Measurements from ENCODE around the gene LYRM4. TPM values are rescaled to one million over a fixed set of nuclear protein-coding genes. Genes with fewer than 3 reads are reported as not detected.

LYRM4 gene
- total RNA-seq, 2 experiments from 2014 or later = 28.9 to 29.8 TPM

DNA sequence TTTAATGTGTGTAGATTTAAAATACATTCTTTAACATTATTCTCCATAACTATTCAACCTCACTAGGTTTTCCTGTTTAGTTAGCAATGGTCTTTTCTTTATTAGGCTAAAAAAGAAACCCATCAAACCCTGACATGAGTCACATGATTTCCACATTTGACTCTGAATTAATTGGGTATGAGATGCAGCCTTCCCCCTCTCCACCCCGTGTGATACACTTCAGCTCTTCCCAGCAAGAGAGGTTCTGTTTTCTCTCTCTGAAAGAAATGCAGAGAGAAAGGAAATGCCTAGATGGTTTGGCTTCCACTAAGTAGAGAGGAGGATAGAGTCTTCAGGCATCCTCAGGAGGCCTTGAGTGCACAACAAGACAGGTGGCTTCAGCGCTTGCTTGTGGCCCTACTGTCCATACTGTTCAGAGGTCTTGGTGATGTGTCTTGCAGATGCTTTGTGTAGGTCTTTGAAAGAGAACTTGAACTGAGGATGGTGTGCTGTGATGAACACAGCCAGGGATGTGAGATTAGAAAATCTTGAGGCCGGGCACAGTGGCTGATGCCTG lies 17.9 kb upstream of the LYRM4 start:
- no peak overlapping the region for H3K27ac Mint-ChIP-seq
- peaks cover 4% of the 10 kb centered on the region for H3K36me3 Mint-ChIP-seq (ENCODE audit: low read depth)
- H3K4me3 Mint-ChIP-seq = no peak overlapping the region
- ChIA-PET CTCF (interaction anchor here (1.6 to 3.9 kb wide), 2 partner anchors 12 to 25 kb away, joined by 4 to 12 read pairs; no protein-coding TSS in a partner anchor), POLR2A (interaction anchor here (1.8 kb wide), 1 partner anchor 8 kb away, joined by 4 read pairs; no protein-coding TSS in a partner anchor)
- no peak for ATAC-seq
- H3K27me3 Mint-ChIP-seq (ENCODE audit: low read depth) = no peaks in the 10 kb centered on the region
- H3K9me3 Mint-ChIP-seq (ENCODE audit: insufficient read depth) = no peaks in the 10 kb centered on the region
- H3K4me1 Mint-ChIP-seq (ENCODE audit: low read depth) = peaks cover 28% of the 10 kb centered on the region
- DNase-seq = no peak

DNA sequence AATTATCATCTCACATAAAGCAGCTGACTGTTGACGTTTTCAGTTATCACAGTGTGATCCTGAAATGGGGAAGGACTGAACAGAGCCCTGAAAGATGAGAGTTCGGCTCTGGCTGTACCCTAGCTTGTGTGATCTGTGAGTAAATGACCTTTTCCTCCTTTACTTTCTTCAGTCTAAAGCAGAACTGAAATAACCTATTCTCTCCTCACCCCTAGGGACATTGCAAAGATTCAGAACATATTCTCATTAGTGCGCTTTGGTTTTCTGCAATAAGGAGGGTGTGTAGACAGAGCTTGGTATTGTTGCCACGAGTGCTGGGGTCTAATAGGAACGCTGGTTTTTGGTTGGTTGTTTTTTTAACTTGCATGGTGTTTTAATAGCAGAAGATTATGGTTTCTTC lies 17.3 kb upstream of the LYRM4 start:
- CTCF ChIA-PET = interaction anchor here (3.9 kb wide), 1 partner anchor 25 kb away, joined by 12 read pairs; no protein-coding TSS in a partner anchor
- Mint-ChIP-seq H3K27me3 (ENCODE audit: low read depth) (no peaks in the 10 kb centered on the region), H3K27ac (no peak overlapping the region), H3K4me3 (no peak overlapping the region), H3K9me3 (ENCODE audit: insufficient read depth) (no peaks in the 10 kb centered on the region), H3K4me1 (ENCODE audit: low read depth) (peaks cover 34% of the 10 kb centered on the region), H3K36me3 (ENCODE audit: low read depth) (peaks cover 7% of the 10 kb centered on the region)
- no peak for ATAC-seq
- POLR2A ChIA-PET = no interaction called here
- no peak for DNase-seq

DNA sequence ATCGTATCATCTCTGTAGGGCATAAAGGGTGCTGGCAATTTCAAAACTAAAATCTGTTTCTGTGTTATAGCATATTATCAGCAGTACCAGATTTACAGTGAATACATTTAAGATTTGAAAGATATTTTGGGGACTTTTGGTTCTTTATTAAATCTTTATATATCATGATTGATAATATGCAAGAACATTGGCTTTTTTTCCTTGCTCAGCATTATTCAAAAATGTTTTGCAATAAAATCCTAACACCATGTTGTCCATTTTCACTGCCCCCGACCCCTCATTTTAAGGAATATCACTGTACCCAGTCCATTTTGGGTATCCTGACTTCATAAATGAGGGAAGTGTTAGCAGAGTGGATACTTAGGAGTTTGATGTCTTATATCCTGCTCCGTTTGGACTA lies 16.8 kb upstream of the LYRM4 start:
- H3K27me3 Mint-ChIP-seq (ENCODE audit: low read depth) = no peaks in the 10 kb centered on the region
- H3K9me3 Mint-ChIP-seq (ENCODE audit: insufficient read depth) = no peaks in the 10 kb centered on the region
- ChIA-PET CTCF (interaction anchor here (3.9 kb wide), 1 partner anchor 26 kb away, joined by 12 read pairs; no protein-coding TSS in a partner anchor), POLR2A (no interaction called here)
- H3K36me3 Mint-ChIP-seq (ENCODE audit: low read depth) = peaks cover 9% of the 10 kb centered on the region
- H3K4me3 Mint-ChIP-seq = no peak overlapping the region
- ATAC-seq (no peak), DNase-seq (no peak)
- H3K27ac Mint-ChIP-seq = no peak overlapping the region
- H3K4me1 Mint-ChIP-seq (ENCODE audit: low read depth) = peaks cover 35% of the 10 kb centered on the region

DNA sequence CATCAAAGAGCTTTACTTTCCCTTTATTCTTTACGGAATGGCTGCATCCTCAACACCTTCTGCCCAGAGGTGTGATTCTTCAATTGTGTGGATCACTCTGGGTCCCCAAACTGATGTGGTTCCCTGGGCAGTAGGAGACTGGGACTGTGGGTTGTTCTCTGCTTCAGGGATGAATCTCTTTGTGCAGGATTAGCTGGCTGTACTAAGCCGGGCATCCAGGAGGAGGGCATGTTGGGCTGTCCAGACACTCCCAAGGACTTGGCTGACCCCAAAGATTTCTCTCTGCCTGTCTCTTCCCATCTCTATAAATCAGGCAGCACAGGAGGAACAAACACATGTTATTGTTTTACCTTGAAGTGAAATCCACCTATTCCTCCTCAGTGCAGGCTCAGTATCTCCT lies 15.8 kb upstream of the LYRM4 start:
- no peak for ATAC-seq
- H3K4me1 Mint-ChIP-seq (ENCODE audit: low read depth) = peaks cover 34% of the 10 kb centered on the region
- H3K9me3 Mint-ChIP-seq (ENCODE audit: insufficient read depth) = no peaks in the 10 kb centered on the region
- ChIA-PET CTCF (interaction anchor here (3.9 kb wide), 1 partner anchor 27 kb away, joined by 12 read pairs; no protein-coding TSS in a partner anchor), POLR2A (no interaction called here)
- H3K4me3 Mint-ChIP-seq = no peak overlapping the region
- DNase-seq = no peak
- H3K27ac Mint-ChIP-seq = no peak overlapping the region
- H3K27me3 Mint-ChIP-seq (ENCODE audit: low read depth) = no peaks in the 10 kb centered on the region
- H3K36me3 Mint-ChIP-seq (ENCODE audit: low read depth) = peaks cover 10% of the 10 kb centered on the region

DNA sequence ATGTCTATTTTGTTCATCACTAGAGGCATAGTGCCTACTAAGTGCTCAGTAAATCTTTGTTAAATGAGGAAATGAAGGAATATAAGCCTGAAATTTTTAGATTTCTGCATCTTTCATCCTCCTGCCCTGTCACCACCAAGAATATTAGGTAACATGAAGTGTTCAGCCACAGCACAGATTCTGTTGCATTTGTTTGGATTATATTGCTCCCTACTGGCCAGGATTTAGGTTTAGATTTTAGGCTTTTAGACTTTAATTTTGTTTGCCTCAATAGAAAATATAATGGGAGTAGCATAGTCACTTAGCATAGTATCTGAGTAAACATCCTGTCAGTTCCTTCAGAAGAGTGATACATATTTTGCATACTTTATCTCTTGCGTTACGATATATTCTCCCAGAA lies 14.7 kb upstream of the LYRM4 start:
- DNase-seq = no peak
- ChIA-PET CTCF (interaction anchor here (1.5 to 3.9 kb wide), 3 partner anchors 12 to 101 kb away, joined by 4 to 12 read pairs (median 6); no protein-coding TSS in a partner anchor), POLR2A (no interaction called here)
- no peak overlapping the region for H3K4me3 Mint-ChIP-seq
- no peak for ATAC-seq
- H3K27ac Mint-ChIP-seq = no peak overlapping the region
- H3K27me3 Mint-ChIP-seq (ENCODE audit: low read depth) = no peaks in the 10 kb centered on the region
- H3K9me3 Mint-ChIP-seq (ENCODE audit: insufficient read depth) = no peaks in the 10 kb centered on the region
- peaks cover 10% of the 10 kb centered on the region for H3K36me3 Mint-ChIP-seq (ENCODE audit: low read depth)
- peaks cover 32% of the 10 kb centered on the region for H3K4me1 Mint-ChIP-seq (ENCODE audit: low read depth)

DNA sequence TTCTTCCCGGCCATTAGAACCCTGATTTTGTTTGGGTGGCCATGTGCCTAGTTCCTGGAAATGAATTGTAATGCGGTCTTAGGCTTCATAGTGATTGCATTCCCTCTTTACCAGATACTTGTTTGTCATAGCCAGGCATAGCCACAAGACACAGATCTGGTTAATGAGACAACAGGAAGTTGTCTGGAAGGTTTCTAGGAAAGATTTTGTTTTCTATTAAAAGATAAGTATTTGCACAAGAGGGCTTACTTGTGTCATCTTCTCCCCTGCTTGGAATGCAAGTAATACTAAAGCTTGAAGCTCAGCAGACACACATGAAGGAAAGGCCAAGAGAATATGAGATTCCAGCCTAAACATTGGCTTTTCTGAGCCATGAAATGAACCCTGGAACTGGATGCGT lies 13.5 kb upstream of the LYRM4 start:
- no peaks in the 10 kb centered on the region for H3K9me3 Mint-ChIP-seq (ENCODE audit: insufficient read depth)
- ChIA-PET POLR2A (no interaction called here), CTCF (interaction anchor here (0.8 to 1.8 kb wide), 5 partner anchors 10 to 131 kb away, joined by 3 to 8 read pairs (median 4); no protein-coding TSS in a partner anchor)
- H3K4me3 Mint-ChIP-seq = no peak overlapping the region
- H3K36me3 Mint-ChIP-seq (ENCODE audit: low read depth) = peaks cover 12% of the 10 kb centered on the region
- DNase-seq (no peak), ATAC-seq (no peak)
- no peak overlapping the region for H3K27ac Mint-ChIP-seq
- H3K27me3 Mint-ChIP-seq (ENCODE audit: low read depth) = no peaks in the 10 kb centered on the region
- H3K4me1 Mint-ChIP-seq (ENCODE audit: low read depth) = peaks cover 26% of the 10 kb centered on the region

DNA sequence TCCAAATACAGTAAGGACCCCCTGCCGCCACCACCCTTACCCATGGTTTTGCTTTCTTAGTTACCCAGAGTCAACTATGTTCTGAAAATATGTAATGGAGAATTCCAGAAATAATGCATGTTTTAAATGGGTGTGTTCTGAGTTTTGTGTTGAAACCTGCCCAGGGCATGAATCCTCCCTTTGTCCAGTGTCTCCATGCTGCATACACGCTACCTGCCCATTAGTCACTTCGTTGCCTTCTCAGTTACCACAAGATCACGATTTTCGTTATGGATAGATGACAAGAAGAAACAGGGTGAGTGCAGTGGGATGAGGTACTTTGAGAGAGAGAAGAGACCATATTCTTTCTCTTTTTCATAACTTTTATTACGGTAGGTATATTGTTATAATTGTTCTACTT lies 11.2 kb upstream of the LYRM4 start:
- POLR2A ChIA-PET = no interaction called here
- CTCF ChIA-PET = no interaction called here
- peaks cover 21% of the 10 kb centered on the region for H3K4me1 Mint-ChIP-seq (ENCODE audit: low read depth)
- ATAC-seq (no peak), DNase-seq (no peak)
- H3K27me3 Mint-ChIP-seq (ENCODE audit: low read depth) = no peaks in the 10 kb centered on the region
- no peaks in the 10 kb centered on the region for H3K9me3 Mint-ChIP-seq (ENCODE audit: insufficient read depth)
- H3K27ac Mint-ChIP-seq = no peak overlapping the region
- no peak overlapping the region for H3K4me3 Mint-ChIP-seq
- peaks cover 20% of the 10 kb centered on the region for H3K36me3 Mint-ChIP-seq (ENCODE audit: low read depth)

DNA sequence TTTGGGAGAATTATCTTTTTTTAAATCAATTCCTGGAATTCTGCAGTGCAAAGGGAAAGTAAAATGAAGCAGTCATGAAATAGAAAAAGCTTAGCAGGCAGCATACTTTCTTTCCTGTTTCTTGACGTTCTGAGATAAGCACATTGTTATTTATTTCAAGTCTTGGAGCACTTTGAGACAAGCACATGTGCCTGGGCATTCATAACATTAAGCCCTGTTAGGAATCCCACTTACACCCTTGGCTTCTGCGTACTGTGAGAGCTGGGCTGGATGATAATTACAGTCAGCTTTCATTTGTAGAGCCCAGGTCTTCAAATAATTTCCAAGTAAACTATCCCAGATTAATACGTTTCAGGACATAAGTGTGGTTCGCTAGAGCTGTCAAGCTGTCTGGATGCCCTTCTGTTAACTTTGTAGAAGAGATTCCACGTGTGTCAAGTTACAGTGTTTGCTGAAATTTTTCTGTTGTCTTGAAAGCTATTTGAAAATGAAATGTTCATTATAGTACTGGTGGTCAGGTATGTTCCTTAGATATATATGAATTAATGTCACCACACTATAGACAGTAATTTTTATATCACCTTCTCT lies 9.4 kb upstream of the LYRM4 start:
- DNase-seq (no peak), ATAC-seq (no peak)
- CTCF ChIA-PET = interaction anchor here (0.9 to 1.5 kb wide), 2 partner anchors 76 to 127 kb away, joined by 3 to 4 read pairs; no protein-coding TSS in a partner anchor
- no peak overlapping the region for H3K4me3 Mint-ChIP-seq
- peaks cover 28% of the 10 kb centered on the region for H3K4me1 Mint-ChIP-seq (ENCODE audit: low read depth)
- H3K9me3 Mint-ChIP-seq (ENCODE audit: insufficient read depth) = no peaks in the 10 kb centered on the region
- POLR2A ChIA-PET = interaction anchor here (1.5 kb wide), 2 partner anchors 9 kb away, joined by 4 read pairs; partner anchors contain the start of genes FARS2 and LYRM4
- H3K27ac Mint-ChIP-seq = no peak overlapping the region
- H3K27me3 Mint-ChIP-seq (ENCODE audit: low read depth) = no peaks in the 10 kb centered on the region
- H3K36me3 Mint-ChIP-seq (ENCODE audit: low read depth) = peaks cover 25% of the 10 kb centered on the region

DNA sequence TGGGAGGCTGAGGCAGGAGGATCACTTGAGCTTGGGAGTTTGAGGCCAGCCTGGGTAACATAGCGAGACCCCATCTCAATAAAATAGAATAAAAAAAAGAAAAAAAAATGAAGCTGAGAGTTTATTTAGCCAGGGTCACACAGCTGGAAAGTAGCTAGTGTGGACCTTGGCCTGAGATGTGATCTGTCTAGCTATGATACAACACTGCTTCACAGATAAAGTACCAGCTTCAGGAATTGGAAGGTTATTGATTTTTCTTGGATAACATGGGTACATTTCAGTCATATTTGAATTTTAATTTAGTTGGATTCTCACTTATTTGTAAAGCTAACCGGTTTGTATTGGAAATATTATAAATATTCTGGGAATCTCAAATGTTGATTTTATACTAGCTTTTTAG lies 5.7 kb upstream of the LYRM4 start:
- Mint-ChIP-seq H3K27me3 (ENCODE audit: low read depth) (no peaks in the 10 kb centered on the region), H3K9me3 (ENCODE audit: insufficient read depth) (no peaks in the 10 kb centered on the region), H3K36me3 (ENCODE audit: low read depth) (peaks cover 22% of the 10 kb centered on the region), H3K4me3 (no peak overlapping the region), H3K27ac (no peak overlapping the region), H3K4me1 (ENCODE audit: low read depth) (peaks cover 20% of the 10 kb centered on the region)
- ChIA-PET POLR2A (interaction anchor here (0.6 kb wide), 1 partner anchor 205 kb away, joined by 3 read pairs; no protein-coding TSS in a partner anchor), CTCF (interaction anchor here (1.8 to 2.7 kb wide), 3 partner anchors 36 to 122 kb away, joined by 7 to 19 read pairs (median 14); no protein-coding TSS in a partner anchor)
- no peak for DNase-seq
- ATAC-seq = no peak

DNA sequence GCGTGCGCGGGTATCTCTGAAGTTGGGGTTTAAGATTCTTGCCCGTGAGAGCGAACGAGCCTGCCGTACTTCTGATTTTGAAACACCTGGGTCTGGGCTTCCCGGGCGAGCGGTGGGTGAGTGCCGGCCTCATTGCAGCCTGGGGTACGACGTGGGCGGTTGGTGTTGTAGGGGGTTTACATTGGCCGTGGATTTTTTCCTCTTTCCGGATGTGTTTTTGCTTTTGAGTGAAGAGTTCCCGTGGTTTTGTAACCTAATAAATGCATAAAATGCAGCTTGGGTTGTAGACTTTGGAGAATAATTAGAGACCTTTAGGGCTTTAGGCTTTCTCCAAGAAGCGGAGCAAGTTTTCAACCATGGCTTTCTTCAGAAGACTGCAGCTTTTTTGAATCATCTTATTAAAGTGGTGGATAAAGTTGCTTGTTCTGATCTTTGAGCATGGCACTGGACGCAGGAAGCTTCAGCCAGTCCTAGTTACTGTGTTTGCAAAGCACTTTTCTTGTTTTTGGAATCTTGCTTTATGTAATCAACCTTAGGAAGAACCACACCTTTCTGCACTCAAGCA lies 877 bp upstream of the LYRM4 start:
- Mint-ChIP-seq H3K27ac (peak overlapping the region; percentile 100), H3K36me3 (ENCODE audit: low read depth) (peaks cover 20% of the 10 kb centered on the region), H3K27me3 (ENCODE audit: low read depth) (no peaks in the 10 kb centered on the region), H3K9me3 (ENCODE audit: insufficient read depth) (no peaks in the 10 kb centered on the region), H3K4me1 (ENCODE audit: low read depth) (peaks cover 44% of the 10 kb centered on the region), H3K4me3 (peak overlapping the region; percentile 99)
- CTCF ChIA-PET = interaction anchor here (0.8 to 4.5 kb wide), 4 partner anchors 42 to 118 kb away, joined by 3 to 22 read pairs (median 9); no protein-coding TSS in a partner anchor
- POLR2A ChIA-PET = interaction anchor here (1.0 to 1.9 kb wide), 6 partner anchors 9 to 118 kb away, joined by 3 to 8 read pairs (median 6); no protein-coding TSS in a partner anchor
- no peak for DNase-seq
- ATAC-seq = no peak

DNA sequence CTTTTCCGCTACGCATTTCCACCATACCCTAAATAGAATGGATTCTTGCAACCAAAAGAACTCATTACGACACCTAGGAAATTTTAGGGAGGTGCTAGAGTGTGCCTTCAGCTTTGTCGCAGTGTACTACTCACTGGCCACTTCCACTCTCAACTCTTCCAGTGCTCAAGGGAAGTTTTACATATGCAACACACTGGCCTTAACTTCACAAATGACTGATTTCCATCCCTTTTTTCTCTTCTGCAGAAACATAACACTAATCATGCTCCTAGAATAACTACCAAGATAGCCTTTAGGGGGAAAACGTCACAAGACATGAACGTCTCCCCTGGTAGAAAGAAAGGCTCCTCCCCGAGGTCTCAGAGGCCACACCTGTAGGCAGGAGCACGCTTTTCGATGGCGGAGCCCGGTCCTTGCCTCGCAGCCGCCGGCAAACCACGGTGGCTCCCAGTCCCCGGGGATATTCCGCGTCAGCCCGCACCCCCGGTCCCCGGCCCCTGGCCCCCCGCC lies 584 bp downstream of the LYRM4 start:
- peak; percentile 84 for DNase-seq
- Mint-ChIP-seq H3K27me3 (ENCODE audit: low read depth) (no peaks in the 10 kb centered on the region), H3K27ac (peak overlapping the region; percentile 100), H3K36me3 (ENCODE audit: low read depth) (peaks cover 17% of the 10 kb centered on the region), H3K9me3 (ENCODE audit: insufficient read depth) (no peaks in the 10 kb centered on the region), H3K4me3 (peak overlapping the region; percentile 99), H3K4me1 (ENCODE audit: low read depth) (peaks cover 36% of the 10 kb centered on the region)
- ChIA-PET POLR2A (interaction anchor here (0.6 to 1.9 kb wide), 6 partner anchors 10 to 116 kb away, joined by 3 to 8 read pairs (median 4); no protein-coding TSS in a partner anchor), CTCF (interaction anchor here (1.0 to 4.5 kb wide), 5 partner anchors 43 to 142 kb away, joined by 3 to 22 read pairs (median 13); no protein-coding TSS in a partner anchor)
- ATAC-seq = peak; percentile 82

All from activated CD8-positive, alpha-beta T cell treated with anti-CD3 and anti-CD28 coated beads, Interleukin-2, amount 10 ng/mL, durations not matched to agents 7 days and 5 days (primary cell).